K562 (cell line): Measurements from ENCODE around the gene MAP1S. TPM values are rescaled to one million over a fixed set of nuclear protein-coding genes. Genes with fewer than 3 reads are reported as not detected.

Source experiments
- ATF7 ChIP-seq: fragments of 450-650 bp; IDR thresholded peaks from 2 replicates; pipeline ENCODE4 v1.7.1; 2014; ENCODE audit warnings: mild to moderate bottlenecking, moderate library complexity
- CBX8 ChIP-seq: fragments of 200-600 bp; sonication (generic); IDR thresholded peaks from 2 replicates; pipeline ENCODE4 v1.6.1; 2012; ENCODE audit warnings: borderline replicate concordance, mixed run types, low read depth, mild to moderate bottlenecking, moderate library complexity, mixed read lengths, low read length, control low read depth, inconsistent platforms; ENCODE audit not compliant: poor library complexity, severe bottlenecking; ENCODE audit errors: extremely low read depth
- CXXC5 ChIP-seq: fragments of 250-450 bp; sonication (Bioruptor Pico); IDR thresholded peaks from 2 replicates; pipeline ENCODE4 v1.8.0; 2022; ENCODE audit warnings: inconsistent platforms, mild to moderate bottlenecking, moderate library complexity
- ESRRB ChIP-seq: fragments of 250-450 bp; sonication (Bioruptor Pico); IDR thresholded peaks from 2 replicates; pipeline ENCODE4 v1.5.0; 2020; ENCODE audit warnings: mild to moderate bottlenecking, moderate library complexity, borderline replicate concordance
- FOXJ2 ChIP-seq: fragments of 200-800 bp; sonication (Bioruptor generic); IDR thresholded peaks from 2 replicates; pipeline ENCODE4 v1.6.1; 2016; ENCODE audit warnings: missing genetic modification characterization, missing compliant biosample characterization
- IFI16 ChIP-seq: fragments of 250-450 bp; sonication (Bioruptor Pico); IDR thresholded peaks from 2 replicates; pipeline ENCODE4 v2.1.2; 2022; ENCODE audit warnings: mild to moderate bottlenecking, inconsistent platforms
- LEF1 ChIP-seq: fragments of 450-650 bp; IDR thresholded peaks from 2 replicates; pipeline ENCODE4 v1.6.1; 2016; ENCODE audit warnings: mild to moderate bottlenecking
- MYBL2 ChIP-seq, 2 experiments: fragments of 450-650 bp in 1 of 2; sonication (generic) in 1 of 2; formaldehyde crosslinking in 1 of 2; IDR thresholded peaks; 2 replicates each; pipeline versions ENCODE4 v1.6.1 to v1.8.1; 2017 to 2022; ENCODE audit warnings: borderline replicate concordance in 1 of 2, inconsistent platforms in 1 of 2, low read depth in 1 of 2, mild to moderate bottlenecking in 1 of 2, missing genetic modification reagents in 1 of 2, moderate library complexity in 1 of 2
- MYNN ChIP-seq, 2 experiments: sonication (generic); formaldehyde crosslinking in 1 of 2; IDR thresholded peaks; 2 replicates each; pipeline versions ENCODE4 v1.5.0 to v1.6.1; 2016 to 2020; ENCODE audit warnings: antibody characterized with exemption in 1 of 2, missing genetic modification reagents in 1 of 2
- PRDM10 ChIP-seq: fragments of 450-650 bp; IDR thresholded peaks from 2 replicates; pipeline ENCODE4 v1.6.1; 2018; ENCODE audit not compliant: partially characterized antibody
- SAFB ChIP-seq: fragments of 200-400 bp; formaldehyde crosslinking; IDR thresholded peaks from 2 replicates; pipeline ENCODE4 v1.6.1; 2017; ENCODE audit warnings: low read depth, low read length, borderline replicate concordance
- TCF7 ChIP-seq: sonication (generic); IDR thresholded peaks from 2 replicates; pipeline ENCODE4 v1.6.1; 2016; ENCODE audit warnings: antibody characterized with exemption, borderline replicate concordance
- TFAP4 ChIP-seq: sonication (generic); formaldehyde crosslinking; IDR thresholded peaks from 2 replicates; pipeline ENCODE4 v1.8.0; 2022; ENCODE audit warnings: missing genetic modification reagents, mild to moderate bottlenecking, moderate library complexity, borderline replicate concordance
- ZBTB1 ChIP-seq: sonication (generic); formaldehyde crosslinking; IDR thresholded peaks from 2 replicates; pipeline ENCODE4 v1.8.1; 2023; ENCODE audit warnings: missing genetic modification reagents, low read depth, mild to moderate bottlenecking, borderline replicate concordance
- ZBTB17 ChIP-seq: fragments of 450-650 bp; formaldehyde crosslinking; IDR thresholded peaks from 2 replicates; pipeline ENCODE4 v1.4.0; 2020; ENCODE audit warnings: mild to moderate bottlenecking
- ZBTB26 ChIP-seq: fragments of 450-650 bp; formaldehyde crosslinking; IDR thresholded peaks from 2 replicates; pipeline ENCODE4 v1.4.0; 2022; ENCODE audit warnings: missing genetic modification characterization
- ZFP30 ChIP-seq: fragments of 250-450 bp; sonication (Bioruptor Pico); IDR thresholded peaks from 2 replicates; pipeline ENCODE4 v1.8.0; 2022; ENCODE audit warnings: moderate library complexity, mild to moderate bottlenecking, inconsistent platforms, borderline replicate concordance
- ZNF354B ChIP-seq: fragments of 250-450 bp; sonication (Bioruptor Pico); IDR thresholded peaks from 2 replicates; pipeline ENCODE4 v1.4.0; 2020
- ZSCAN32 ChIP-seq: fragments of 450-650 bp; formaldehyde crosslinking; IDR thresholded peaks from 2 replicates; pipeline ENCODE4 v1.4.0; 2020; ENCODE audit warnings: mild to moderate bottlenecking, moderate library complexity
- ZZZ3 ChIP-seq: fragments of 450-650 bp; IDR thresholded peaks from 2 replicates; pipeline ENCODE4 v1.6.1; 2016; ENCODE audit warnings: antibody characterized with exemption, mild to moderate bottlenecking, moderate library complexity
- polyA plus RNA-seq, 8 experiments: library from polyadenylated mRNA; depleted of rRNA in 4 of 8; stranded (reverse) in 5 of 8; unstranded in 3 of 8; fragments of >200 nt; fragmentation: Nextera tagmentation in 2 of 8; fragmentation: Illumina TruSeq in 1 of 8; extraction: Ambion mirVana in 2 of 8; extraction: Trizol in 1 of 8; gene quantifications; 2 replicates each; pipeline versions ENCODE4 v1.2.1 to v1.2.3, GENCODE V29; 2011 to 2014; ENCODE audit warnings: inconsistent platforms in 1 of 8, missing spikeins in 1 of 8
- total RNA-seq, 7 experiments: library from RNA; depleted of rRNA in 6 of 7; stranded (reverse); fragments of >200 nt in 6 of 7; fragmentation: Illumina TruSeq in 2 of 7; extraction: Trizol in 2 of 7; gene quantifications; 2 replicates each; pipeline versions ENCODE4 v1.2.1 to v1.2.3, GENCODE V29; 2011 to 2021; ENCODE audit warnings: low replicate concordance in 1 of 7

The MAP1S gene
- total and polyA plus RNA-seq, 9 of the 15 experiments (the other 6 are each of a cell fraction or from before 2014, with no cell fraction given), result 2.0 to 81.0 (median 9.5) TPM

GRCh38 chr19:17751103-17751911, 32.0 kb downstream of the MAP1S start, which contains the start of gene FCHO1 (continued):
- TF ChIP-seq PRDM10 (peak; percentile 93), LEF1 (peak; percentile 8; the same call in 1 of the 2 replicates), ZBTB17 (peak; percentile 15), ESRRB (no peak), ZFP30 (CRISPR knock-in tag) (no peak), TCF7 (peak; percentile 51; the same call in 1 of the 2 replicates), ZBTB1 (no peak; the same call in 1 of the 2 replicates), FOXJ2 (tag) (no peak), SAFB (no peak), MYBL2 (IDR thresholded peaks at IDR 0.05; ENCODE audit: low read depth) (peak; percentile 39; the same call in 1 of the 2 replicates), MYBL2 (CRISPR knock-in tag; IDR thresholded peaks at IDR 0.05; ENCODE audit: borderline replicate concordance) (no peak), ZBTB26 (CRISPR knock-in tag) (no peak), ZSCAN32 (CRISPR knock-in tag) (no peak), ZNF354B (CRISPR knock-in tag) (no peak), IFI16 (no peak), ZZZ3 (no peak), MYNN (IDR thresholded peaks at IDR 0.05) (peak; percentile 25; the same call in 1 of the 2 replicates), MYNN (CRISPR knock-in tag; IDR thresholded peaks at IDR 0.05) (no peak), CXXC5 (CRISPR knock-in tag) (peak; percentile 47; the same call in 1 of the 2 replicates), ATF7 (peak; percentile 39), CBX8 (no peak), TFAP4 (CRISPR knock-in tag) (peak; percentile 91)
